ENCODE measurements around the gene SRXN1.
A peak's percentile ranks its signal among the peaks of the same experiment; 100 is the strongest.

Gene SRXN1

DNA sequence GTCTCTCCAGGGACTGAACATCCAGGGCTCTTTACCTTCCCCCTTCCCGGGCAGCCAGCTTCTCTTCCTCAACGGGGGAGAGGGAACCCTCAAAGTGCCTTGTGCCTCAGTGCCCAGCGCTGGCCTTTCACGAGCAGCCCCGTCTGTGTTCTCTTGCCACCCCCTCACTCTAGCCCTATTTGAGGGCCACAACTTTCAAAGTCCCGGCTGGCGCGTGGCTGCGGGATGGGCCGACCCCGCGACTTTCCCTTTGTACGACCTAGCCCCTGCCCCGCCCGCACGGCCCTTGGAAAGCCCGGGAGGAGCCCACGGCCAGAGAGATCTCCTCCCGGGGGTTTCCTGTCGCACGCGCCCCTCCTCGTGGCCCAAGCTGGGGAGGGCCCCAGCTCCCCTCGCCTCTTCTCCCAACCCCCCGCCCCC lies 22.0 kb upstream of the SRXN1 start:
- DNase-seq = no peak

DNA sequence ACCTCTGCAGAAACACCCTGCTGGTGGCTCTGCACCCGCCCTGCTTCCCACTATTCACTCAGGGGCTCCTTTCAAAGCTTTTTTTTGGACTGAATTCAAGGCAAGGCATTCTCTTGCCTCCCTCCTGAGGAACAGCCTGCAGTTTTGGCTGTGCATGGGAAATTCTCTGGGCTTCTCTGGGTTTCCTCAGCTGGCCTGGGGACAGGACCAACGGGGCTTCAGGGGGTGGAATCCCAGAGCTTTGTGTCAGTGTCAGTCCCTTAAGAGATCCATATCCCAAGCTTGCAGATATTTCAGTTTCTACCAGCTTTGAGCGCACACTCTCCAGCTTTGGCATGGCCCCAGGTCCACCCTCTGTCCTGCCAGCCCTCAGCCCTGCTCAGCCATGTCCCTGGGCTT lies 20.6 kb upstream of the SRXN1 start:
- DNase-seq = no peak

- DNase-seq = no peak
Observed at GRCh38 chr20:672963-673602, 20.1 kb upstream of the SRXN1 start.

- no peak for DNase-seq
Observed at GRCh38 chr20:671252-672030, 18.4 kb upstream of the SRXN1 start.

DNA sequence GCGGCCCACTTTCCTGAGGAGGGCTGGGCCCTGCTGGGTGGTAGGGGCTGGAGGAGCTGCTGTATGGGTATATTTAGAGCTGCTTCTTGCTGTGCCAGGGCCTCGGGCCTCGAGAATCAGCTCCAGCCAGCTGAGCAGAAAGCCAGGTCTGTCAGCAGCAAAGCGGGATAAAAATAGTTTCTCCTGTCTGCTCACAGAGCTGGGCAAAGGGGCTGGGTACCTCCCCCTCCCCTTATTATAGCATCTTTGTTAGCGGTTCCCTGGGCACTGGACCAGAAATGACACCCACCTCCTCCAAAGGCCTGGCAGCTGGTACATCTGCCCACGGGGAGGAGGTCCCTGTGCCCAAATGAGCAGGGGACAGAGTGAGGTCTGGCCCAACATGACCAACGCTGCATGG lies 16.6 kb upstream of the SRXN1 start:
- DNase-seq = no peak

DNA sequence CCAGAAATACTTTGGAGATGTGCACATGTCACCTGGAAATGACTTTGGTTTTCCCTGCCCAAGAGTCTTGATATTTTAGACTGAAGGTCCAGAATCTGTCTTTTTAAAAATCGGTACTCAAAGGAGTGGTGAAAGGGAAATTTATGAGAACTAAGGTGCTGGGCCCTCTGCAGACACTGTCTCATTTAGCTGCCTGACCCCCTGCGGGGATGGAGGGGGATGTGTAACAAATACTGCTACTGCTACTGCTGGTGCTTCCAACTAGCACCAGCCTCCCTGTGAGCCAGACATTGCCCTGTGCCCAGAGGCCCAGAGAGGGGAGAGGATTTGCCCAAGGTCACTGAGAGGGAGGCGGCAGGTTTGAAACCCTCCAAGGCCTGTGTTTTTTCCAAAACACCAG lies 15.6 kb upstream of the SRXN1 start:
- no peak for DNase-seq

DNA sequence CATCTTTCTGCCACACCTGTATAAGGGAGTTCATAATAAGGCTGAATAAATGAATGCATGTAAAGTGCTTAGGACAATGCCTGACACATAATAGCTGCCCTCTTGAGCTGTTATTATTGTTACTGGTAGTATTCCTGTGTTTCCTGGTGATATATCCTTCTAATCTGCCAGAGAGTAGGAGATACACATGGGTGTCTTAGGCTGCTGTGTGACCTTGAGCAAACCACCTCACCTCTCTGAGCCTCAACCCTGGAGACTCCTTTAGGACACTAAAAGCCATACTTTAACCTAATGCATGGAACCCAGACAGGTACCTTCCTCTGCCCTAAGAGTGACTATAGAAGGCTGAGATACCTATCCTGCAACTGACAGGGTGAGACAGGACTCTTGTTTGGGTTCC lies 15.1 kb upstream of the SRXN1 start:
- DNase-seq = no peak

DNA sequence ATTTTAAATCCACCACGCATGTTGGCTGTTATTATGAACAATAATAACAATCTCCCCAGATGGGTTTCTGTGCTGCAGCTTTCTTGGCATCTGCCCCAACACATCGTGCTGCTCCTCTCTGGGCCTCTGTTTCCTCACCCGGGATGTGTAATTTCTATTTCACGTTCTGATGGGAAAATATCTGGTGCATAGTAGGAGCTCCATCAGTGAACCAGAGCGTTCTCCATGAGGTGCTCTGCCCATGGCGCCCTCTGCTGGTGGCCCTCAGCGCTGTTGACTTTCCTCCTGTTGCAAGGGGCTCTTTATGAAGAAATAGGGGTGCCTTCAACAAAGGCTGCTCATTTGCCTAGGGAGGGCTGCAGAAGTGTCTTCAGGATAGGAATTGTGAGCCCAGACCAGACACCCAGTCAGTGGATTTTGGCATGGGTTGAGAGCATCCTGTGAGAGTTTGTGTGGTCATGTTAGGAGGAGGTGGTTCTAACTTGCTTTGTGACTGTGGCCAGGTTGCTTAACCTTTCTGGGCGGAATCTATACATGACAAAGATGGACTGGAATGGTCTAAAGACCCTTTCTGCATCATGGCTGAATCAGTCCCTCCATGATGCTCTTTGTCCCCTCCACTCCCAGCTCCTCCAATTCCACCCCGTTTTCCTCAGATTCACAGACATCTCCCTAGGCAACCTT lies 14.5 kb upstream of the SRXN1 start:
- DNase-seq = peak; percentile 67

DNA sequence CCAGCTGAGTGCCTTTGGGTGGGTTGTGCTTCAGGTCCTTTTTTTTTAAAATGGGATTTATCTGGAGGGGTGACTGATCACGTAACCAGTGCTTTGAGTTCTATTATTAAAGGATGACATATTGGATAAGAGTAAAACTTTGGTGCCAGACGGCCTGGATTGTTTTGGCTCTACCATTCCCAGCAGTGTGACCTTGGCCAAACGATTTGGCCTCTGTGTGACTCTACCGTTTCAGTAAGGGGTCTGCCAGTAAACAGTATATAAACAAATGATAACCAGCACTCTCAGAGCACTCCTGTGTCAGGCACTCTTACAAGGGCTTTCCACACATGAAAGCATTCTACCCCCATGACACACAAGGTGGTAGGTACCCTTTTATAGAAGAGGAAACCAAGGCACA lies 13.9 kb upstream of the SRXN1 start:
- no peak for DNase-seq

DNA sequence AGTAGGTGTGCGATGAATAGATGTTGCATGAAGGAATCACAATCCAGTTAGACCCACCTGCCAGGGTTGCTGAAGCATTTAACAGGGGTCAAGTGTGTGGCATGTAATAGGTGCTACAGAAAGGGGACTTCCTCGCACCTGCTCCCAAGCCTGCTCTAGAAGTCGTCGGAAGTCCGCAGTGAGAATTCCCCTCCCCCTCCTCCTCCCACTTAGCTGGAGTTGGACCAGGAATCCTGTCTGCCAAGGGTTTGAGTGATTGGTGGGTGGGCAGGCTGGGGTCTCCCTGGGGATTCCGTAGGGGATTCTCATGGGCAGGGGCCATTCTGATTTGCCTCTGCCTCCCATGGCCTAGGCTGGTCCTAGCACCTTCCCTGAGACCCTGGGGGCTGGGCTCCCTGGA lies 12.3 kb upstream of the SRXN1 start:
- no peak for DNase-seq

- no peak for DNase-seq
Observed at GRCh38 chr20:664576-664975, 11.6 kb upstream of the SRXN1 start.

GRCh38 chr20:664151-664550 lies 11.2 kb upstream of the SRXN1 start:
- DNase-seq = no peak

DNA sequence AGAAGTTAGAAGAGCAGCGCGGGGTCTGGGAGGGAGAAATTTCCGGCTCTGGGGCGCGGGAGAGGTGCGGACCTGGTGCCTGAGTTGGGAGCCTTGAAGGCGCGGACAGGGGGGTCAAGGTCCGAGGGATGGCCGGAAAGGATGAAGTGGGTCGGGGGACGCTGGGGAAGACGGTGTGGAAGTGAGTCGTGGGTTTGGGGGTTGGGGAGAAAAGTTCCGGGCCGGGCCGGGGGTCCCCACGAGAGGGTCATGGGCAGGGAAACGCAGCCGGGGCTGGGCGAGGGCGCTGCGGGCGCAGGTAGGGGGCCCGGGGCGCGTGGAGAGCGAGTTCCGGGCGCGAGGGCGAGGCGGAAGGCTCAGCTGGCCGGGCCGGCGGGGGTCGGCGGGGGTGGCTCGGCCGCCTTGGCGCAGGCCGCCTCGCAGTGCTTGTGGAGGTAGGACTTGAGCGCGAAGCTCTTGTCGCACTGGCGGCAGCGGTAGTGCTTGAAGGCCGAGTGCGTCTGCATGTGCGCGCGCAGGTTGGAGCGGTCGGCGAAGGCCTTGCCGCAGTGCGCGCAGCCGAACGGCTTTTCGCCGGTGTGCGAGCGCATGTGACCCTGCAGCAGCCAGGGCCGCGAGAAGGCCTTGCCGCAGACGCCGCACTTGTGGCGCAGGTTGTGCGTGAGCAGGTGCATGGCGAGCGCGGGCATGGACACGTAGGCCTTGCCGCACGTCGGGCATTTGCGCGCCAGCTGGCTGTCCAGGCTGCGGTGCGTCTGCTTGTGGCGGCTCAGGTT lies 10.5 kb upstream of the SRXN1 start:
- DNase-seq = no peak

DNA sequence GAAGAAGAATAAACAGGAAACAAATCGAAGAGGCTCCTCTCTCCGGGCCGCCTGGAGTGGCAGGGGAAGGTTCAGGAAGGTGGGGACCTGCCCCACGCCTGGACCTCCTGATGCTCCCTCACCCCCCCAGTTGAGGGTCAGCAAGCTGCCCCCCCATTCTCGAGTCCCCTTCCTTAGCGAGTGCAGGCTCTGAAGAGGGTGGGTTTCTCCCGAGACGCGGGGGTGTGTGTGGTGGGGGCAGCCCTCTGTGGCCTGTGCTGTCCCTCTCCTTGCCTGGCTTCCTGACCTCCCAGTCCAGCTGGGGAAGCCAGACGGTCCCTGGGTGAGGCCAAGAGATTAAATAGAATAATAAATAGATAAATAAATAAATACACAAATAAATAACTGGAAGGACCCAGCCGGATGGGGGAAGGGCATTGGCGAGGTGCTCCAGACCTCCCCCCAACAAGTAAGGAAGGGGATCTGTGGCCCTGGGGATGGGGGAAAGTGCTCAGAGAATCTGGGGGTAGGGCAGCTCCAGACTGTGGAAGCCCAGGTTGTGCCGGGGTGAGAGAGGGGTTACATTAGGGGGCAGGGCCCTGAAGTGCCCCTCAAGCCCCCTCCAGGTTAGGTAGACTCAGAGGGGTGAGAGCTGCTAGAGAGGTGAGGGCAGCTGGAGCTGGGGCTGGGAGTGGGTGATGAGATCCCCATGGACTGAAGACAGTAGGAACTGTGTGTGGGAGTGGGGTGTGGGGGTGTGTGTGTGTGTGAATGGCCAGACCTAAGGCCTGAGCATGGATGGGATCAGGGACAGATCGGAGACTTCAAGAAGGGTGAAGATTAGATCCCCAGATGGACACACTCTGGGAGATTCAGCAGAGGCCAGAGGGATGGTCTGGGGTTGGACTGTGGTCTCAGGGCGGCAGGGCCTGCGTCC lies 9.5 kb upstream of the SRXN1 start:
- DNase-seq = no peak

GRCh38 chr20:661474-662270 lies 8.7 kb upstream of the SRXN1 start:
- no peak for DNase-seq

DNA sequence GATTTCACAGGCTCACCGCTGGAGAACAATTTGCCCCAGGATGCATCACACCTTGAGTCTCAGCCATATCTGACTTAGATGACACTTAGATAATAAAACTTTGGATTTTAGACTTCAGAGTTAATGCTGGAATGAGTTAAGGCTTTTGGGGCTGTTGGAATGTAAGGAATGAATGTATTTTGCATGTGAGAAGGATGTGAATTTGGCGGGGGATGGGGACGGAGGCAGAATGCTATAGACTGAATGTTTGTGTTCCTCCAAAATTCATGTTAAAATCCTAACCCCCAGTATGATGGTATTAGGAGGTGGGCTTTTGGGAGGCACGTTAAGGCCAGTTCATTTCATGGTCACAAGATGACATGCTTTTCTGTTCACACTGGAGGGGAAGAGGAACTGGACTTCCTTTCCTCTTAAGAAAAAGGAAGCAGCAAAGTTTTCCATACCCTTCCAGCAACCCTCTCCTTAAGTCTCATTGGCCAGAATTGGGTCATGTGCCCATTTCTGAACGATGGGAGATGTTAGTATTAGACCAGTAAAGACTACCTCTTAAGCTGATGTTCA lies 5.8 kb upstream of the SRXN1 start:
- DNase-seq = no peak

DNA sequence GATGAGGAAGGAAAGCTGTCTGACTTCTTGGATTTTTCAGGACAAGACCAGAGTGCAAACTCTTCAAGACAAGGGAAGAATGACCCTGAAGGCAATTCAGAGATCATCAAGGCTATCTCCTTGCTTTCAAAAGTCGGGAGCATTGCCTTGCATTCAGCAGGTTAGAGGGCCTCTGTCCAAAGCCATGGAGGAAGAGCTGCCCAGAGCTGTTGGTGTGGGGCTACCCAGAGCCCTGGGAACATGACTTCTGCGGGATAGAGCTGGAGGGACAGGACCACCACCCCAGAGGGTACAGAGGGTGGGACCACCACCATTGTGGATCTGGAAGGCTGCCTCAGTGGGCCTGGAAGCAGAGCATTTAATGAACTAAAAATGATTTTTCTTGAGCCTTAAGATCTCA lies 5.2 kb upstream of the SRXN1 start:
- DNase-seq = no peak

DNA sequence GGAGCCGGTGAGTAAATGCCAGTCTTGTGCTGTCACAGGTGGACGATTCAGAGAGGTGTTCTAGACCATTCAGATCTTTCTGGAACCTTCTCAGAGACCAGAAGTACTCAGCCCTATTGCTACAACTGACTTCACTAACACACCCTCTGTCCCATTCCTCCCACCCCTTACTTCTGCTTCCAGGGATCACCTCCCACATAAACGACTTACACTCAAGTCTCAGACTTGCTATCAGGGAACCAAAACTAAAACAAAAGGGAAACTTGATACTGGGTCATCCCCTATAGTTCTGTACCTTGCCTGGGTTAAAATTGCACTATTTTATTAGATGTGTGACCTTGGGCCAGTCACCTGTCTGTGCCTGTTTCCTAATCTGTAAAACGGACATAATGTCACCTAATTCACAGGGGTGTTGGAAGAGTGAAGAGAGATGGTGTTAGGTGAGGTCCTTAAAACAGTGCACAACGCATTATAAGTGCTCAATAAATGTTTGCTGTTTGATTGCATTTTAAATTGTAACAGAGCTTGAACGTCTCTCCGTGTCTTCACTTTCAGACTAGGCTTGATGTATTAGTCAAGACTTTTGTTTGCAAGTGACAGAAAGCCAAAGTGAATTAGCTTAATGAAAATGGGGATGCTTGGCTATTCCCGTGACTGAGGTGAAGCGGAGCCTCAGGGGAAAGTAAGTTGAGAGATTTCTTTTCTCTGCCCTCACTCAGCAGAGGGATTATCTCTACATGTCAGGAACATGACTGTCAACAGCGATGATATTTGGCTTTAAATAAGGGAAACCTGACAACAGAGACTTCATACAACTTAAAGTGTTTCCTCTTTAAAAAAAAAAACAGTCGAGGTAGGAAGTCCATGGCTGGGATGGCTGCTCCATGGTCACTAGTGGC lies 3.0 kb upstream of the SRXN1 start:
- DNase-seq = no peak

DNA sequence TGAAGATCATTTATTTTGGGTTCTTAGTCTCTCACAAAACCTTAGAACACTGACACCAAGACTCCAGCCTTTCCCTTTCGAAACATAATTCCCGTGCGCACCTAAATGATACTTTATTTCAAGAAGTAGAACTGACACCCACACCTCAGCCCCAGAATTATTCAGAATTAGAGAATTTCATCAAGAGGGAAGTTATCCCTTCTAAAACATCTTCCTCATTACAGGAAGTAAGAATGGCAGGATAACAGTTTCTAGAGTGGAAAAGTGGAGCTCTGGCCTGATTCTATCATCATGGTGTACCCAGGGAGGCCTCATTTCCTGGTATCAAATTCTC lies 1.4 kb upstream of the SRXN1 start:
- DNase-seq = no peak
